ENCODE results near the gene TIAM2.

GRCh38 chr6:155045561-155046404 is 50.7 kb downstream of the TIAM2 start:
- no peak for TF ChIP-seq CTCF (IDR thresholded peaks at IDR 0.05)
- no peak for TF ChIP-seq POLR2A (IDR thresholded peaks at IDR 0.05)
- TF ChIP-seq EP300 (IDR thresholded peaks at IDR 0.05), result no peak
